SK-N-SH (cell line): ENCODE data around the gene ARTN.

Source experiments
- CTCF ChIP-seq: fragments of 200-600 bp; sonication (generic); IDR thresholded peaks from 2 replicates; pipeline ENCODE4 v1.6.1; 2017; ENCODE audit warnings: antibody characterized with exemption, mild to moderate bottlenecking, moderate library complexity
- EZH2phosphoT487 ChIP-seq: fragments of 200-600 bp; sonication (generic); IDR thresholded peaks from 2 replicates; pipeline ENCODE4 v1.6.1; 2017; ENCODE audit warnings: low read depth, mixed run types, mild to moderate bottlenecking, antibody characterized with exemption, moderate library complexity, borderline replicate concordance
- JUND ChIP-seq: IDR thresholded peaks from 2 replicates; pipeline ENCODE4 v1.4.0; 2012
- MAX ChIP-seq: IDR thresholded peaks from 2 replicates; pipeline ENCODE4 v1.4.0; 2012; ENCODE audit warnings: low read depth
- MEF2A ChIP-seq: IDR thresholded peaks from 2 replicates; pipeline ENCODE4 v1.4.0; 2012; ENCODE audit warnings: low read depth, borderline replicate concordance
- MXI1 ChIP-seq: IDR thresholded peaks from 2 replicates; pipeline ENCODE4 v1.6.1; 2012; ENCODE audit warnings: mild to moderate bottlenecking, low read depth, low read length, improper control_type of control experiment
- NFIC ChIP-seq: IDR thresholded peaks from 2 replicates; pipeline ENCODE4 v1.4.0; 2012; ENCODE audit warnings: borderline replicate concordance
- POLR2AphosphoS5 ChIP-seq: IDR thresholded peaks from 2 replicates; pipeline ENCODE4 v1.6.1; 2012; ENCODE audit warnings: low read depth, low read length
- RCOR1 ChIP-seq: fragments of 150-350 bp; IDR thresholded peaks from 2 replicates; pipeline ENCODE4 v1.6.1; 2017; ENCODE audit warnings: antibody characterized with exemption, low read length
- SIN3A ChIP-seq: IDR thresholded peaks from 2 replicates; pipeline ENCODE4 v1.6.1; 2012; ENCODE audit warnings: low read depth, mild to moderate bottlenecking, low read length, moderate library complexity, borderline replicate concordance

GRCh38 chr1:43962324-43962723 is 28.7 kb downstream of the ARTN start:
- no peak for TF ChIP-seq CTCF
- no peak for TF ChIP-seq MAX
- no peak for TF ChIP-seq NFIC
- TF ChIP-seq EZH2phosphoT487: no peak
- no peak for TF ChIP-seq POLR2AphosphoS5
- TF ChIP-seq SIN3A: no peak
- no peak for TF ChIP-seq MEF2A
- TF ChIP-seq JUND: no peak
- no peak for TF ChIP-seq RCOR1
- no peak for TF ChIP-seq MXI1
